KBM-7 (cell line): ENCODE measurements around the gene C9orf72.
"Not testable (repeated sequence)": the region's sequence is repeated elsewhere in the genome, so short reads cannot be mapped to it uniquely, and the experiment has no call there.

Experiments used
- DNase-seq: peaks from one replicate; pipeline ENCODE4 v3.0.0-alpha.2; 2015
- in situ Hi-C: fragments of 300-500 bp; cut with MboI; formaldehyde crosslinking; loops from 2 replicates; pipeline ENCODE4 v1.14.3; 2020; ENCODE audit warnings: low sequenced_read_pairs, low pct_unique_long_range_greater_than_20kb, mixed read lengths

C9orf72 gene

GRCh38 chr9:27528076-27528885 lies 45.0 kb downstream of the C9orf72 start:
- in situ Hi-C loops: loop anchor here (10.0 kb wide), 1 partner anchor 193 kb away; no protein-coding TSS in a partner anchor
- peak; percentile 71 for DNase-seq

GRCh38 chr9:27527702-27528075 lies 45.6 kb downstream of the C9orf72 start:
- DNase-seq: no peak
- in situ Hi-C loops: loop anchor here (10.0 kb wide), 1 partner anchor 193 kb away; no protein-coding TSS in a partner anchor

- in situ Hi-C loops: loop anchor here (10.0 kb wide), 1 partner anchor 189 kb away; no protein-coding TSS in a partner anchor
- no peak for DNase-seq
These were observed 49.0 kb downstream of the C9orf72 start, which contains the start of gene IFNK for GRCh38 chr9:27524236-27524635. TSS of gene IFNK (plus strand) at chr9:27524290. CDS start at chr9:27524337, 47 bp downstream.

GRCh38 chr9:27523141-27523540 lies 50.1 kb downstream of the C9orf72 start:
- DNase-seq: no peak
- in situ Hi-C loops: loop anchor here (10.0 kb wide), 1 partner anchor 188 kb away; no protein-coding TSS in a partner anchor

GRCh38 chr9:27520986-27521385 lies 52.3 kb downstream of the C9orf72 start:
- in situ Hi-C loops: loop anchor here (10.0 kb wide), 1 partner anchor 186 kb away; no protein-coding TSS in a partner anchor

GRCh38 chr9:27519466-27520465 lies 53.5 kb downstream of the C9orf72 start:
- no peak for DNase-seq
- in situ Hi-C loops: loop anchor here (10.0 kb wide), 1 partner anchor 185 kb away; no protein-coding TSS in a partner anchor

More at GRCh38 chr9:27520986-27521385, 52.3 kb downstream of the C9orf72 start:
- DNase-seq: no peak

- DNase-seq: no peak
- in situ Hi-C loops: no loop called here
These were observed 54.5 kb downstream of the C9orf72 start for GRCh38 chr9:27518809-27519208.

GRCh38 chr9:27518006-27518405 lies 55.3 kb downstream of the C9orf72 start:
- in situ Hi-C loops: no loop called here
- no peak for DNase-seq

- in situ Hi-C loops: no loop called here
- no peak for DNase-seq
These were observed 58.7 kb downstream of the C9orf72 start for GRCh38 chr9:27514551-27514950.

GRCh38 chr9:27511771-27512170 lies 61.5 kb downstream of the C9orf72 start:
- DNase-seq: no peak
- in situ Hi-C loops: no loop called here

GRCh38 chr9:27510780-27511179 lies 62.5 kb downstream of the C9orf72 start:
- in situ Hi-C loops: no loop called here
- DNase-seq: no peak

- in situ Hi-C loops: no loop called here
- DNase-seq: no peak
These were observed 66.3 kb downstream of the C9orf72 start for GRCh38 chr9:27506981-27507380.

GRCh38 chr9:27505744-27506161 lies 67.5 kb downstream of the C9orf72 start:
- DNase-seq: no peak
- in situ Hi-C loops: no loop called here

GRCh38 chr9:27504259-27504658 lies 69.0 kb downstream of the C9orf72 start:
- no peak for DNase-seq
- in situ Hi-C loops: no loop called here

- in situ Hi-C loops: no loop called here
- DNase-seq: no peak
These were observed 69.7 kb downstream of the C9orf72 start for GRCh38 chr9:27503623-27504022.

GRCh38 chr9:27500902-27501301 lies 72.4 kb downstream of the C9orf72 start:
- not testable (repeated sequence) for DNase-seq

GRCh38 chr9:27499451-27499850 lies 73.8 kb downstream of the C9orf72 start:
- DNase-seq: peak; percentile 47
- in situ Hi-C loops: no loop called here

More at GRCh38 chr9:27500902-27501301, 72.4 kb downstream of the C9orf72 start:
- in situ Hi-C loops: not testable (repeated sequence)

GRCh38 chr9:27497883-27498417 lies 75.3 kb downstream of the C9orf72 start:
- in situ Hi-C loops: no loop called here
- DNase-seq: no peak
